Uterus (tissue), 4 donors: ENCODE measurements around the gene MCL1. TPM values are rescaled to one million over a fixed set of nuclear protein-coding genes. Genes with fewer than 3 reads are reported as not detected.
"Not testable (repeated sequence)": the region's sequence is repeated elsewhere in the genome, so short reads cannot be mapped to it uniquely, and the experiment has no call there.

Experiments
- DNase-seq, 2 donors: peaks; one replicate each; pipeline ENCODE4 v3.0.0-alpha.2; 2019 to 2020
- H3K27ac ChIP-seq, 2 donors: fragments of 200-600 bp; sonication (generic); 1 replicate in 1 of 2; 2 replicates in 1 of 2; pipeline ENCODE4 v1.5.1; 2016 to 2018
- H3K27me3 ChIP-seq, 2 donors: fragments of 200-600 bp; sonication (generic); one replicate each; pipeline ENCODE4 v1.5.1; 2018 to 2019; ENCODE audit warnings: control low read depth in 1 of 2
- H3K36me3 ChIP-seq, 2 donors: fragments of 200-600 bp; sonication (generic); one replicate each; pipeline ENCODE4 v1.5.1; 2019; ENCODE audit warnings: control low read depth in 1 of 2
- H3K4me1 ChIP-seq, 2 donors: fragments of 200-600 bp; sonication (generic); one replicate each; pipeline ENCODE4 v1.5.1; 2018 to 2019; ENCODE audit warnings: control low read depth in 1 of 2
- H3K4me3 ChIP-seq, 2 donors: fragments of 200-600 bp; sonication (generic); 1 replicate in 1 of 2; 2 replicates in 1 of 2; pipeline ENCODE4 v1.5.1; 2018 to 2019; ENCODE audit warnings: mild to moderate bottlenecking in 1 of 2
- H3K9me3 ChIP-seq, 2 donors: fragments of 200-600 bp; sonication (generic); one replicate each; pipeline ENCODE4 v1.5.1; 2019; ENCODE audit warnings: control low read depth in 1 of 2
- POLR2A ChIP-seq, 2 donors: fragments of 450-650 bp; IDR thresholded peaks; one replicate each; pipeline ENCODE4 v1.6.1; 2016; ENCODE audit warnings: antibody characterized with exemption in 2 of 2, mild to moderate bottlenecking in 1 of 2, moderate library complexity in 1 of 2
- intact Hi-C: fragments of 100-400 bp; cut with DNase I; formaldehyde crosslinking; loops from one replicate; pipeline ENCODE4 v1.15.1; 2023; ENCODE audit warnings: low total_unique reads
- total RNA-seq, 4 donors: library from RNA; depleted of rRNA in 3 of 4; stranded (reverse); fragments of >200 nt in 3 of 4; gene quantifications; one replicate each; pipeline versions ENCODE4 v1.1.0 to v1.2.4, GENCODE V29; 2014 to 2023
- TF ChIP-seq, protein P1 (sequence below), 4 experiments: fragments of 200-600 bp in 2 of 4; fragments of 450-650 bp in 2 of 4; sonication (generic) in 2 of 4; IDR thresholded peaks; one replicate each; pipeline ENCODE4 v1.5.1; 2016 to 2019; ENCODE audit warnings: antibody characterized with exemption in 4 of 4, mild to moderate bottlenecking in 2 of 4, moderate library complexity in 1 of 4
- donor health status: DM: yes; HTN: yes; CAD: no.

Gene MCL1
- 100 to 1,000 TPM; 125 to 266 (median 207) TPM for total RNA-seq

GRCh38 chr1:150579110-150579944 is at the start of gene MCL1:
MCL1 (minus strand) TSS chr1:150579610; CDS start chr1:150579530, 80 bp downstream.
- peaks cover under 1 to 5% of the 10 kb centered on the region in 2 donors for H3K4me1 ChIP-seq
- intact Hi-C loops = no loop called here
- peak; percentile 90 to 96 for DNase-seq
- no peaks in the 10 kb centered on the region for H3K36me3 ChIP-seq
- TF ChIP-seq, protein P1, sequence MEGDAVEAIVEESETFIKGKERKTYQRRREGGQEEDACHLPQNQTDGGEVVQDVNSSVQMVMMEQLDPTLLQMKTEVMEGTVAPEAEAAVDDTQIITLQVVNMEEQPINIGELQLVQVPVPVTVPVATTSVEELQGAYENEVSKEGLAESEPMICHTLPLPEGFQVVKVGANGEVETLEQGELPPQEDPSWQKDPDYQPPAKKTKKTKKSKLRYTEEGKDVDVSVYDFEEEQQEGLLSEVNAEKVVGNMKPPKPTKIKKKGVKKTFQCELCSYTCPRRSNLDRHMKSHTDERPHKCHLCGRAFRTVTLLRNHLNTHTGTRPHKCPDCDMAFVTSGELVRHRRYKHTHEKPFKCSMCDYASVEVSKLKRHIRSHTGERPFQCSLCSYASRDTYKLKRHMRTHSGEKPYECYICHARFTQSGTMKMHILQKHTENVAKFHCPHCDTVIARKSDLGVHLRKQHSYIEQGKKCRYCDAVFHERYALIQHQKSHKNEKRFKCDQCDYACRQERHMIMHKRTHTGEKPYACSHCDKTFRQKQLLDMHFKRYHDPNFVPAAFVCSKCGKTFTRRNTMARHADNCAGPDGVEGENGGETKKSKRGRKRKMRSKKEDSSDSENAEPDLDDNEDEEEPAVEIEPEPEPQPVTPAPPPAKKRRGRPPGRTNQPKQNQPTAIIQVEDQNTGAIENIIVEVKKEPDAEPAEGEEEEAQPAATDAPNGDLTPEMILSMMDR (IDR thresholded peaks at IDR 0.05) = peak in 3 of 4 experiments; percentile 19 to 36 (median 20)
- TF ChIP-seq POLR2A (IDR thresholded peaks at IDR 0.05) = peak; percentile 85 to 93
- no peaks in the 10 kb centered on the region for H3K27me3 ChIP-seq
- H3K27ac ChIP-seq = peak within 1 kb of the TSS; percentile 99
- peak within 1 kb of the TSS; percentile 61 to 99 for H3K4me3 ChIP-seq
- H3K9me3 ChIP-seq = no peaks in the 10 kb centered on the region

DNA sequence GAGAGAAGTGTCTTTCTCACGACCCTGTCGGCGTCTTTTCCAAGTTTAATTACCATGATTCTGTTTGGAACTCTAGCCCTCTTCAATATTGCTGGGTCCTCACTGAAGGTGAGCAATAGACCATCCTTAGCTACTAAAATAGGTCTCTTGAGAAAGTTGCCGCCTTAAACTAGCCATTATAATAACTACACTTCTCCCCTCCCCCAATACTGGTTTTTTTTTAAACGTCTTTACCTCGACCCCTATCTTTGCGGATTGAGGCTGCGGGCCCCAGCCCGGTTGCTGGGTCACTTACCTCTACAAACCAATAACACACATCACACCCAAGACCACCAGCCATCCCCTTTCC is 49.3 kb upstream of the MCL1 start:
- peak overlapping the region; percentile 70 to 87 for H3K4me3 ChIP-seq
- intact Hi-C loops = no loop called here
- H3K27ac ChIP-seq = peak overlapping the region; percentile 99
- DNase-seq = no peak
- TF ChIP-seq POLR2A (IDR thresholded peaks at IDR 0.05) = no peak
- TF ChIP-seq, protein P1 (IDR thresholded peaks at IDR 0.05) = no peak
- peaks cover 0 to 8% of the 10 kb centered on the region in 2 donors for H3K4me1 ChIP-seq
- no peaks in the 10 kb centered on the region for H3K27me3 ChIP-seq
- no peaks in the 10 kb centered on the region for H3K36me3 ChIP-seq
- H3K9me3 ChIP-seq = no peaks in the 10 kb centered on the region

DNA sequence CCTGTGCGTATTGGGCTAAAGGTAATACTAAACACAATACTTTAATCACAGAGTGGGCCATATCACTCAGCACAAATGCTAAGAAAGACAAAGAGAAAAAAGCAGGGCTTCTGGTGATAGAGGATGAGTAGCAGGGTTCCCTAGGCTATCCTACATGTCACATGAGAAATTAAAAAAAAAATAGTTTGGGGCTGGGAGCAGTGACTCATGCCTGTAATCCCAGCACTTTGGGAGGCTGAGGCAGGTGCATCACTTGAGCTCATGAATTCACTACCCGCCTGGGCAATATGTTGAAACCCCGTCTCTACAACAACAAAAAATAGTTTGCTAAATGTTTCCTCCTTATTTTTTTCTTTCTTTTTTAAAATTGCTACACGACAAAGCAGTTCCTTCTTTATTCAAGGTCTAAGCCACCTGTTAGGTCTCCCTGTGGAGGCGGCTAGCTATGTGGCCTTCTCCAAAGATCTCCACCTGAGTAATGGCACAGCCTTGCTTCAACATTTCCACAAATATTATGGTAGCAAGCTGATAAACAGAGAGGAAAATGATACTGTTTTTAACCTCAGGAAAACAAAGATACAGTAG is 48.5 kb upstream of the MCL1 start:
- no peak for TF ChIP-seq POLR2A (IDR thresholded peaks at IDR 0.05)
- Histone ChIP-seq H3K27ac (peak overlapping the region in 1 of 2 donors; percentile 99), H3K4me1 (peaks cover 0 to 8% of the 10 kb centered on the region in 2 donors), H3K9me3 (no peaks in the 10 kb centered on the region), H3K4me3 (peak overlapping the region in 1 of 2 donors; percentile 70), H3K27me3 (no peaks in the 10 kb centered on the region), H3K36me3 (no peaks in the 10 kb centered on the region)
- intact Hi-C loops = no loop called here
- DNase-seq = no peak

DNA sequence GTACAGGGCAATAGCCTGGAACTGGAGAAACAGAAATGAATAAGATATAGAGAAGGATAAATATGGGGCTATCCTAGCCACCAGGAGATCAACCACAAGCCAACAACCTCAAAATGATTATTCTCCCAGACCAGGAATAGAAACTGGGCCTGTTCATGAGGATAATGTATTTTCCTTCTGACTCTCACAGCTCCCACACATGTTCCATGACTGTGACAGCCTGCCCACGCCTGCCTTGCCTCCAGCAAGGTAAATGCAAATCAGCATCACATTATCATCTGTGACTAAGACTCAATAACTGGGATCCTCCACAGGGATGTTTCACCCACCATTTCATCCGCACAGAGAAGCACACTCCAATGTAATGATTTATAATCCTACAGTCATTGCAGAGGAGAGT is 46.7 kb upstream of the MCL1 start:
- Histone ChIP-seq H3K27ac (no peak overlapping the region), H3K4me3 (no peak overlapping the region), H3K9me3 (no peaks in the 10 kb centered on the region), H3K4me1 (peaks cover 0 to 8% of the 10 kb centered on the region in 2 donors), H3K27me3 (no peaks in the 10 kb centered on the region), H3K36me3 (no peaks in the 10 kb centered on the region)
- intact Hi-C loops = no loop called here
- DNase-seq = no peak
- TF ChIP-seq POLR2A (IDR thresholded peaks at IDR 0.05) = no peak
- TF ChIP-seq, protein P1 (IDR thresholded peaks at IDR 0.05) = no peak

- H3K27me3 ChIP-seq, H3K9me3 ChIP-seq, H3K27ac ChIP-seq, H3K36me3 ChIP-seq, H3K4me3 ChIP-seq, DNase-seq: not testable (repeated sequence)
- intact Hi-C loops = loop anchor here (5.0 kb wide), 1 partner anchor 62 kb away; no protein-coding TSS in a partner anchor
- peaks cover 0 to 17% of the 10 kb centered on the region in 2 donors for H3K4me1 ChIP-seq
Observed at GRCh38 chr1:150624546-150624945, 45.1 kb upstream of the MCL1 start.

DNA sequence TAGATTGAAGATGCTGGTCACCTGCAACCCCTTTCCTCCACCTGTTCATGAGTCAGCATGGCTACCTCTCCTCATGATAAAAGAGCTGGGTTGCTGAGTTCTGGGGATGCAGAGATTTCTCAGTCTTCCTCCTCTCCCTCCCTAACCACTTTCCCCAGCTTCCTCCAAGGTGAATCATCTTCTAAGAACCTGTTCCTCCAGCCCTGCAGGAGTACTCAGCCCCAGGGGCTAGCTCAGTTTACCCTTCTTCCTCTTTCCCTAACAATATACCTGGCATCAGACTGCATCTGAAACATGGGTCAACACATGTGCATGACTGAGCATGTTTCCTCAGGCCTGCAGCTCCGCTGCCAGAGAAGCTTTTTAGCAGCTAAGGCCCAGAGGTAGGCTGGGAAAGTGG is 44.7 kb upstream of the MCL1 start:
- not testable (repeated sequence) for DNase-seq, H3K9me3 ChIP-seq, H3K36me3 ChIP-seq, H3K4me3 ChIP-seq, H3K27me3 ChIP-seq
- H3K27ac ChIP-seq = peak overlapping the region in 1 of 2 donors; percentile 80
- intact Hi-C loops = loop anchor here (5.0 kb wide), 1 partner anchor 62 kb away; no protein-coding TSS in a partner anchor
- H3K4me1 ChIP-seq = peaks cover 0 to 17% of the 10 kb centered on the region in 2 donors
